Colonic mucosa (tissue), 4 donors: ENCODE measurements around the gene KRTAP10-2. TPM values are rescaled to one million over a fixed set of nuclear protein-coding genes. Genes with fewer than 3 reads are reported as not detected.
"Not testable (repeated sequence)": the region's sequence is repeated elsewhere in the genome, so short reads cannot be mapped to it uniquely, and the experiment has no call there.

ENCODE experiments used
- DNase-seq: peaks from one replicate; pipeline ENCODE4 v3.0.0-alpha.2; 2020
- H3K27ac ChIP-seq: fragments of 200-600 bp; one replicate; pipeline ENCODE4 v1.8.0; 2021
- H3K27me3 ChIP-seq: fragments of 200-600 bp; one replicate; pipeline ENCODE4 v1.8.0; 2021
- H3K36me3 ChIP-seq: fragments of 200-600 bp; one replicate; pipeline ENCODE4 v1.8.0; 2021
- H3K4me1 ChIP-seq: fragments of 200-600 bp; one replicate; pipeline ENCODE4 v1.8.0; 2021; ENCODE audit warnings: mild to moderate bottlenecking
- H3K4me3 ChIP-seq: fragments of 200-600 bp; one replicate; pipeline ENCODE4 v1.8.0; 2021
- H3K9ac ChIP-seq, 2 donors: one replicate each; pipeline ENCODE4 v1.7.0; 2013; ENCODE audit warnings: control low read depth in 2 of 2, low read depth in 2 of 2, low read length in 2 of 2
- H3K9me3 ChIP-seq: fragments of 200-600 bp; one replicate; pipeline ENCODE4 v1.8.0; 2021
- intact Hi-C: fragments of 100-400 bp; cut with DNase I; formaldehyde crosslinking; loops from one replicate; pipeline ENCODE4 v1.14.1; 2022
- total RNA-seq, 2 donors: library from RNA; stranded (reverse); fragmentation: NEBNext Ultra II Directional in 1 of 2; extraction: Animal tissue kit (Norgen Biotek cat#: 25700) in 1 of 2; gene quantifications; one replicate each; pipeline ENCODE4 v1.2.1, GENCODE V29; 2021
- TF ChIP-seq, protein P1 (sequence below): fragments of 200-600 bp; IDR thresholded peaks from one replicate; pipeline ENCODE4 v1.8.0; 2022; ENCODE audit warnings: antibody characterized with exemption, mild to moderate bottlenecking
- donor health status: healthy.
- donor health status: DM: no; HTN: no; CAD: no.
- donor health status: DM: no; HTN: no; CAD: no.

Gene KRTAP10-2
- total RNA-seq, 2 donors from 2014 or later: not detected

DNA sequence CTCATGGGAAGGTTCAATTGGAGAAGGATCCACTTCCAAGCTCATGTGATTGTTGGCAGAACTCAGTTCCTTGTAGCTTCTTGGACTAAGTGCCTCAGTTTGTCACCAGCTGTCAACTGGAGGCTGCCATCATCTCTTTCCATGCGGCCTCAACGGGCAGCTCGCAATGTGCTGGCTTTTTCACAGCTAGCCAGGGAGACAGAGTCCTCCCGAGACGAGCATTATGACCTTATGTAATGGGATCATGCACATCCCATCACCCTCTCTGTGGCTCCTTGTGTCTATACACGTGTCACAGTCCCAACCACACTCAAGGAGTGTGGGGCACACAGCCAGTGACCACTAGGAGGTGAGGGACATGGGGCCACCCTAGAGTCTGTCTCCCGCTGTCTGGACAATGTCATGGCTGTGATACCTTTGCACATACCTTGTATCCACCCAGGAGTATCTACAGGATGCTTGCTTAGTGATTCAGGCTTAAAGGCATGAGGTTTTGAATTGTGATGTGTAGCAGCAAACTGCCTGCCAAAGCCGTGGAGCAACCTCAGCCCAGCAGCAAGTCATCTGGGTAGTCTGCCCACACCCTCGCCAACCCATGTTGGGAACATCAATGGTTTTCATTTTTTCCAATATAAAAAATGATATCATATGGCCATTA lies 44.9 kb upstream of the KRTAP10-2 start:
- H3K9me3 ChIP-seq: no peaks in the 10 kb centered on the region
- TF ChIP-seq, protein P1, sequence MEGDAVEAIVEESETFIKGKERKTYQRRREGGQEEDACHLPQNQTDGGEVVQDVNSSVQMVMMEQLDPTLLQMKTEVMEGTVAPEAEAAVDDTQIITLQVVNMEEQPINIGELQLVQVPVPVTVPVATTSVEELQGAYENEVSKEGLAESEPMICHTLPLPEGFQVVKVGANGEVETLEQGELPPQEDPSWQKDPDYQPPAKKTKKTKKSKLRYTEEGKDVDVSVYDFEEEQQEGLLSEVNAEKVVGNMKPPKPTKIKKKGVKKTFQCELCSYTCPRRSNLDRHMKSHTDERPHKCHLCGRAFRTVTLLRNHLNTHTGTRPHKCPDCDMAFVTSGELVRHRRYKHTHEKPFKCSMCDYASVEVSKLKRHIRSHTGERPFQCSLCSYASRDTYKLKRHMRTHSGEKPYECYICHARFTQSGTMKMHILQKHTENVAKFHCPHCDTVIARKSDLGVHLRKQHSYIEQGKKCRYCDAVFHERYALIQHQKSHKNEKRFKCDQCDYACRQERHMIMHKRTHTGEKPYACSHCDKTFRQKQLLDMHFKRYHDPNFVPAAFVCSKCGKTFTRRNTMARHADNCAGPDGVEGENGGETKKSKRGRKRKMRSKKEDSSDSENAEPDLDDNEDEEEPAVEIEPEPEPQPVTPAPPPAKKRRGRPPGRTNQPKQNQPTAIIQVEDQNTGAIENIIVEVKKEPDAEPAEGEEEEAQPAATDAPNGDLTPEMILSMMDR: no peak
- intact Hi-C loops: no loop called here
- no peak overlapping the region for H3K4me3 ChIP-seq
- no peak overlapping the region for H3K27ac ChIP-seq
- H3K9ac ChIP-seq: no peak overlapping the region
- H3K4me1 ChIP-seq: no peaks in the 10 kb centered on the region
- no peak for DNase-seq
- H3K36me3 ChIP-seq: no peaks in the 10 kb centered on the region
- no peaks in the 10 kb centered on the region for H3K27me3 ChIP-seq

DNA sequence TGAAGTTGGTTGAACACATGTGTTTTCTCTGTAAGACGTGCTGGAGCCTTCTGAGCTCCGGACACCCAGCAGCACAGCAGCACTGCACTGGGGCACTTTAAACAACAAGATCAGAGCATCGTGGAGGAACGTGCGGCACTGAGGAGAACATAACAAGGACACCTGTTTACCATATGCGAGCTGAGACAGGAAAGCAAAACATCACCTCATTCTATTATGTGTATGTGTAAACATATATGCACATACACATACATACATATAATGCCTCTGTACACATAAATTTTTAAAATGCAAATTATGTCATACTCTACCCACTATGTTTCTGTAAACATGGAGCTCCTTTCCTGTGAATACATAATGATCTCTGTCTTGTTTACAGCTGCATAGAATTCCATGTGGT lies 44.2 kb upstream of the KRTAP10-2 start:
- H3K27me3 ChIP-seq: no peaks in the 10 kb centered on the region
- intact Hi-C loops: no loop called here
- H3K4me3 ChIP-seq: no peak overlapping the region
- TF ChIP-seq, protein P1: no peak
- no peak overlapping the region for H3K27ac ChIP-seq
- no peaks in the 10 kb centered on the region for H3K9me3 ChIP-seq
- no peaks in the 10 kb centered on the region for H3K36me3 ChIP-seq
- no peaks in the 10 kb centered on the region for H3K4me1 ChIP-seq
- H3K9ac ChIP-seq: no peak overlapping the region
- DNase-seq: no peak

DNA sequence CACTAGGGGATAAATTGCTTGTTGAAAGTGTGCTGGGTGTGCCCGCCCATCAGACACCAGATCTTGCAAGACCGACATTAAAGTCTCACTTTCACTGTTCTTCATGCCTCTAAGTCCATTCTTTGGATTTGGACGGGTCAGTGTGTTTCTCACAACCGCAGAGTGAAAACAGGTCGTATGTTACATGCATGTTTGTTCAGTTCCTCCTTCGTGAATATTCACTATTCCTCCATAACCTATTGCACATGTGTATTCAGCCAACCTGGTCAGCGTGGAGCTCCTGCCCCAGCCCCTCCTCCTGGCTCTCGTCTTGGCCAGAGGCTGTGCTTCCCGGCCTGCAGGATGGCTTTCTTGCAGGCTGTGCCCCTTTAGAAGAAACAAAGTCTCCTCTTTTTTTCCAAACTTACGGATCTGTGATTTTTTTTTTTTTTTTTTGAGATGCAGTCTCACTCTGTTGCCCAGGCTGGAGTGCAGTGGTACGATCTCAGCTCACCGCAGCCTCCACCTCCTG lies 43.2 kb upstream of the KRTAP10-2 start:
- no peak for DNase-seq
- H3K9me3 ChIP-seq: no peaks in the 10 kb centered on the region
- intact Hi-C loops: no loop called here
- TF ChIP-seq, protein P1: no peak
- H3K4me1 ChIP-seq: no peaks in the 10 kb centered on the region
- H3K27me3 ChIP-seq: no peaks in the 10 kb centered on the region
- H3K4me3 ChIP-seq: no peak overlapping the region
- H3K27ac ChIP-seq: no peak overlapping the region
- no peak overlapping the region for H3K9ac ChIP-seq
- no peaks in the 10 kb centered on the region for H3K36me3 ChIP-seq

DNA sequence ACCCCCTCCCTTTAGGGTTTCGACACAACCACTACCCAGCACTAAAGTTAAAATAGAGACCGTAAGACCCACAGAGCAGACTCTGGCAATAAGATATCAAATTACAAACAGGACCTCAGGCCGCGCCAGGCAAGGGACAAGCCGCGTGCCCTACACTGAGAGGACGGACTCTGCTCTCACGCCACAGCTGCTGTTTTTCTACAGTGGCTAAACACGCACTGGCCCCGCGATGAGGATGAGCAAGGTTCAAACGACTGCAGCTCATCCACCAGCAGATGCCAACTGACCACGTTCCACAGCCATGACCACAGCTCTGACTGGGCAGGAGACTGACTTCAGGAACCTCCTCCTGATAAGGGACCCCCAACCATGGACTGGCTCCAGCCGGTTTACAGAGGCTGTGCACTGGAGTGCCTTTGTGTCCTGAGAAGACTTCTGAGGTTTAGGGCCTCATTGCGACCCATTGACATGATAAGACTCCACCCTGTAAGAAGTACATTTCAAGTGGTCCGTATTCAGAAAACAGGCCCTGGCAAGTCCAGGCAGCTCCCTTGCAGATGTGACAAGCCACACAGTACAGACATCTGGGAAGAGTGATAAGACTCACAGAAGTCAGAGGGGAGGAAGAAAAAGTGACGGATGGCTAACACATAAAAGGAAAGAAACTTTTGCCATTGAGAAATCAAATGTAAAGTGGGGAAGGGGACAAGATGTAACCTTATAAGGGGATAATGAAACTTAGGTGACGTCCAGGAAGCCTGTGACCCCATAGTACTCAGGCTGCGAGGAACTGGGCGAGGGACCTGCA lies 42.5 kb upstream of the KRTAP10-2 start:
- H3K9me3 ChIP-seq: no peaks in the 10 kb centered on the region
- no peak overlapping the region for H3K4me3 ChIP-seq
- no peak overlapping the region for H3K9ac ChIP-seq
- no peaks in the 10 kb centered on the region for H3K36me3 ChIP-seq
- no peaks in the 10 kb centered on the region for H3K27me3 ChIP-seq
- intact Hi-C loops: no loop called here
- no peak overlapping the region for H3K27ac ChIP-seq
- DNase-seq: no peak
- TF ChIP-seq, protein P1: no peak
- H3K4me1 ChIP-seq: no peaks in the 10 kb centered on the region

DNA sequence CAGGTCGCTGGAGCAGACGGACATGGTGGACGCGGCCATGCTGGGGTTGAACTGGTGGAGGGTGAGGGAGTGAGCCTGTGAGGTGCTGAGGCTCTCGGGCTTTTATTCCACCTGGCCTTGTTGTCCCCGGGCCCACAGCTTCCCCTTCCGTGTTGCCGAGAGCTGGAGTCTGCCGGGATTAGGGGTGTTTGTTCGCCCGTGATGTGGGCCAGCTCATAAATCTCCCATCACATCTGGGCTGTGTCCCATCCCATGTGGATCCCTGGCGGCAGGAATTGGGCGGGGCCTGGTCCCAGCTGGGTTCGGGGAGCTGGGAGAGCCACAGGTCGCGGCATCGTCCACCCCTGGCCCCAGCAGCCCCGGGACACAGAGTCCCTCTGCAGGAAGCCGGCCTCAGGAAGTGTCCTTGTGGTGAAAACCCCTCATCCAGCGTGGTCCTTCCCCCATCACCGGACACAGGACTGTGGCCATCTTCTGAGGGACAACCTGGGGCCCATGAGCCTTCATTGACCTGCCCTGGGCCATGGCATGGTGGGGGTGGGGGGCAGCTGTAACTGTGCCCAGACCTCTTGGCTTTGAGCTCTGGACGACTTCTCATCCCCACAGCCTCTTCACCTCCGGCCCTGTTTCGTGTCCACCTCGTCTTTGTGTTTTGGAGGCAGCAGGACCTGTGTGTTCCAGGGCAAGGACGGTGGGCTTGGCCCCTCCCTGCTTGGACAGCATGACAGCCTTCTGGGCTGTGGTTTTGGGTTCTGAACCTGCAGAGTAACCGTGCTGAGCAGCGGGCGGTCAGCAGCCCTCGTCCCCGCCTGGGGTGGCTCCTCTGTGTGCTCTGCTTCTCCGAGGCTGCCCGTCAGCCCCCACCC lies 41.4 kb upstream of the KRTAP10-2 start, which contains the start of gene KRTAP10-6:
TSS of gene KRTAP10-6 (minus strand) at position 60 of the 866 bp plus-strand sequence. CDS start at position 39, 21 bp downstream.
- H3K4me3 ChIP-seq: no peak within 1 kb of the TSS
- no peak within 1 kb of the TSS for H3K27ac ChIP-seq
- H3K36me3 ChIP-seq: no peaks in the 10 kb centered on the region
- no peak for DNase-seq
- H3K9ac ChIP-seq: no peak within 1 kb of the TSS
- H3K27me3 ChIP-seq: no peaks in the 10 kb centered on the region
- no peaks in the 10 kb centered on the region for H3K4me1 ChIP-seq
- intact Hi-C loops: no loop called here
- TF ChIP-seq, protein P1: no peak
- no peaks in the 10 kb centered on the region for H3K9me3 ChIP-seq

DNA sequence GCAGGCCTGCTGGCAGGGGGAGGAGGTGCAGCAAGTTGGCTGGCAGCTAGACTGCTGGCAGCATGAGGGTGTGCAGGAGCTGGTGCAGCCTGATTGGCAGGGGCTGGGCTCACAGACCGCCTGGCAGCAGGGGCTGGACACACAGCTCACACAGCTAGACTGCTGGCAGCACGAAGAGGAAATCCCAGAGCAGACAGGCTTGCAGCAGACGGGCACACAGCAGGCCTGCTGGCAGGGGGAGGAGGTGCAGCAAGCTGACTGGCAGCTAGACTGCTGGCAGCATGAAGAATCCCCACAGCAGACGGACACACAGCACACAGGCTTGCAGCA lies 40.5 kb upstream of the KRTAP10-2 start:
- H3K4me3 ChIP-seq, H3K27ac ChIP-seq, DNase-seq, H3K9me3 ChIP-seq, intact Hi-C loops, H3K36me3 ChIP-seq, H3K4me1 ChIP-seq, H3K9ac ChIP-seq, H3K27me3 ChIP-seq: not testable (repeated sequence)

DNA sequence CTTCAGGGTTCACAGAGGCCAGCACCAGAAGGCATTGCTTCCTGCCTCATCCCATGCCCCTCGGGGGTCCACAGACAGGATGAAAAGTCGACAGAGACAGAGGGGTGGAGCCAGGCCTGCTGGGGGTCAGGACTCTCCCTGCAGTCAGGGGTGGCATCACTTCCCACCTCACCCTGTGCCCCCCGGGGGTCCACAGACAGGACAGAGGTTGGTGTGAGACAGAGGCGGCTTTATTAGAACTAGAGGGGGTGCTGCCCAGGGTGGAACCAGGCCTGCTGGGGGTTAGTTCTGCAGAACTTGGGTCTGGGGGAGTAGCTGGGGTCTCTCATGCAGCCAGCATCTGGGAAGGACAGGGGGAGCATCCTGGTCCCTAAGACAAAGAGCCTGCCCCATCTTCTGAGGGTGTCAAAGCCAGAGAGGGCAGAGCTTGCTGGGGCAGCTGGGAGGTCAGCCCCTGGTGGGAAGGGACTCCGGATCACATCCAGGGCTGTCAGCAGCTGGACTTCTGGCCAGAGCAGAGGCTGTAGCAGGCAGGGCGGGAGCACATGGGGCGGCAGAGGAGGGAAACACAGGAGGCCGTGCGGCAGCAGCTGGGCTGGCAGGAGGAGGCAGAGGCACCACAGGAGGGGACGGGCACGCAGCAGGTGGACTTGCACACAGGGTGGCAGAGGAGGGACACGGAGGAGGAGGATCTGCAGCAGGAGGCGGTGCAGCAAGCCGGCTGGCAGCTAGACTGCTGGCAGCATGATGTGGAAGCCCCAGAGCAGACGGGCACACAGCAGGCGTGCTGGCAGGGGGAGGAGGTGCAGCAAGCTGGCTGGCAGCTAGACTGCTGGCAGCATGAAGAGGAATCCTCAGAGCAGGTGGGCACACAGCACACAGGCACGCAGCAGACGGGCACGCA lies 39.8 kb upstream of the KRTAP10-2 start:
- H3K36me3 ChIP-seq, H3K27ac ChIP-seq, H3K27me3 ChIP-seq, H3K4me1 ChIP-seq, H3K9ac ChIP-seq, intact Hi-C loops, H3K9me3 ChIP-seq, H3K4me3 ChIP-seq, DNase-seq: not testable (repeated sequence)
